Inflammatory macrophage treated with lipopolysaccharide for 1 hour (primary cell): Measurements from ENCODE around the gene BEND5.

Experiments
- DNase-seq, 2 donors: peaks; one replicate each; pipeline ENCODE4 v3.0.0-alpha.2; 2020 to 2022

Gene BEND5, protein sequence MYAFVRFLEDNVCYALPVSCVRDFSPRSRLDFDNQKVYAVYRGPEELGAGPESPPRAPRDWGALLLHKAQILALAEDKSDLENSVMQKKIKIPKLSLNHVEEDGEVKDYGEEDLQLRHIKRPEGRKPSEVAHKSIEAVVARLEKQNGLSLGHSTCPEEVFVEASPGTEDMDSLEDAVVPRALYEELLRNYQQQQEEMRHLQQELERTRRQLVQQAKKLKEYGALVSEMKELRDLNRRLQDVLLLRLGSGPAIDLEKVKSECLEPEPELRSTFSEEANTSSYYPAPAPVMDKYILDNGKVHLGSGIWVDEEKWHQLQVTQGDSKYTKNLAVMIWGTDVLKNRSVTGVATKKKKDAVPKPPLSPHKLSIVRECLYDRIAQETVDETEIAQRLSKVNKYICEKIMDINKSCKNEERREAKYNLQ

DNA sequence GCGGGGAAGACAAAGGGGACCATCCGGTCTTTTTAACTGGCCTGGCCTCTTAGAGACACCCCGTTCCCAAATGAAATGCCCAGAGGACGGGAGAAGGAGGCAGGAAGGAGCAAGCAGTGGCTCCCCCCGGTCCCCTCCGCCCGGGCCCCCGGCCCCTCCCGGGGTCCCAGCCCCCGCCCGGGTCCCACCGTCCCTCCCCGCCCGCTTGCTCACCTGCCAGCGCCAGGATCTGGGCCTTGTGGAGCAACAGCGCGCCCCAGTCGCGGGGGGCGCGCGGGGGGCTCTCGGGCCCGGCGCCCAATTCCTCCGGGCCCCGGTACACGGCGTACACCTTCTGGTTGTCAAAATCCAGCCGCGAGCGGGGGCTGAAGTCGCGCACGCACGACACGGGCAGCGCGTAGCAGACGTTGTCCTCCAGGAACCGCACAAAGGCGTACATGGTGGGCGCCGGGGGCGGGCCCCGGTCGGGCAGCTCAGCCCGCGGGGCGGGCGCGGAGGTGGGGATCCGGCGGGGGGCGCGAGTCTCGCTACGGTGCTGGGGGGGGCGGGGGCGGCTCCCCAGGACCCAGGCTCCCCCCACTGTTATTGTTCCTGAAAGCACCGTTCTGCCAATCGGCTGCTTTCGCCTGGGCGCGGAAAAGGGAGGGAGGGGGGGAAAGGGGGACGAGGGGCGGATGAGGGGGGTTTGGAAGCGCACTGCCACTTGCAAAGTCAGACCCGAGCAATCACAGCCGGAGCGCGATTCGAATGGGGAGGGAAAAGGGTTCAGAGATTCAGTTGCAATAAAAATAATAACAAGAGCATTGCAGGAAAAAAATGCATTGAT, at the start of gene BEND5:
TSS of gene BEND5 (minus strand) at position 499 of the 826 bp plus-strand sequence. CDS start at position 439, 60 bp downstream.
- no peak for DNase-seq

DNA sequence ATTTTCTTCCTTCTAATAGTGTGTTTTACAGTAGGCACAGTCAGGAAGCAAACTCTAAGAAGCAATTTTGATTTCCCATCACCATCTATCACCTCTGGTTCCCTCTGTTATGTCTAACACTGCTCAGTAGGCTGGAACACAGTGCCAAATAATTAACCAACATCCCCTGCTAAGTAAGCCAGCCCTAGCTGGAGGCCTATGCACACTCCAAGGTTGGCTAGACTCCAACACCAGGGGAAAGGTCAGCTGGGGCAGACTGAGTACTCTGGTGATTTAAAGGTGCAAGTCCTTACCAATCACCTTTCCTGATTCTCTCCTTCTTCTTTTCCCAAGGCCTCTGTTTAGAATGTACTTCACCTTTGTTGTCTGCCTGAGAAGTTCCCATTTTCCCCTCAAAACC, 46.5 kb upstream of the BEND5 start:
- no peak for DNase-seq

DNA sequence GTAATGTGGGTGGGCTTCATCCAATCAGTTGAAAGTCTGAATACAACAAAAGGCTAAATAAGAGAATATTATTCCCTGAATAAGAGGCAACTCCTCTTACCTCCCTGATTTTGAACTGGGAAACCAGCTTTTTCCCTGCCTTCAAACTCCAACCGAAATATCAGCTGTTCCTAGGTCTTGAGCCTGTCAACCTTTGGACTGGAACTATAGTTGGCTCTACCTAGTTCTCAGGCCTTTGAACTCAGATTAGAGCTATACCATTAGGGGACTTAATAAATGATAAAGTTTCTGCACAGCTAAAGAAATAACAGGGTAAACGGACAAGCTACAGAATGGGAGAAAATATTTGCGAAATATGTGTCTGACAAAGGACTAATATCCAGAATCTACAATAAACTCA, 43.8 kb upstream of the BEND5 start:
- DNase-seq = no peak

DNA sequence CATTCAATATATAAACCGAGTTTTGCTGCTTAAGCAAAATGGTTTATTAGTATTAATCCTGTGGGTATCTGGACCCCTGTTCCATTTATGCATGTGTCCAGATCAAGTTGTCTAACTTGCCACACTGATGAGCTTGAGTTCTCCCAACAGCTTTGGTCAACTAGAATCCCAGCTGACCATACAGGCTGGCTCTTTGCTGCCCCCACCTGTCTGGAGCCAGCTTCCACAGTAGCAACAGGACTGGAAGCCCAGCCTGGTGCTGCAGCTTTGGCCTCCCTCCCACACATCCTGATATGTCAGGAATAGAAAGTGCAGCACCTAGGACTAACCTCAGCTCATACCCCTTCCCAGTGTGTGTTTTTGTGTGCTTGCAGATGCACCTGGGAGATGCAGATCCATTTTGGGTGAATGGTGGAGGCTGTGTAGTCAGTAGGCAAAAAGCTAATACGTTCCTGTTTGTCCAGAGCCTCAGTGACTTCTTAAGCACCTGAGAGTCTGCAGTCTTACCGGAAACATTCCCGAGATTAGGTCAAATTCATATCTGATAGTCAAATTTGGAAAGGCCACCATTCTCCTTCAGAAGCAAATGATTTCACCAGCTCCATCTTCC, 40.9 kb upstream of the BEND5 start:
- peak; percentile 55 to 69 for DNase-seq

DNA sequence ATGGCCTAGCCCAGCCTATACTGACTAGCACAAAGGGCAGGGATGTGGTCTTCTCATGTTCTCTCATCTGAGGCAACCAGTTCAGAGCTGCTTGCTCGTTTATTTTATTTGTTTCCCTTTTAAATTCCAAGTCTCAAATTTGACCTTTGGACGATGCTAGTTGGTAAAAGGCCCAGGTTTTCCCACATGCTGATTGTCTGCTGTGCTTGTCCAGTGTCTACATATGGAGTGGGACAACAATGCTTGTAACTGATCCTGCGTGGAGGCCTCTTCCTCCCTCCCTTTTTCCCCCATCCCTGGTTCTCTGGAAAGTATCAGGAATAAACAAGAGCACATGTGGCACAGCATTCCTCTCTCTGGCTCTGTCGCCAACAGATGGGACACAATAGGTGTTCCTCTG, 34.0 kb upstream of the BEND5 start:
- no peak for DNase-seq

DNA sequence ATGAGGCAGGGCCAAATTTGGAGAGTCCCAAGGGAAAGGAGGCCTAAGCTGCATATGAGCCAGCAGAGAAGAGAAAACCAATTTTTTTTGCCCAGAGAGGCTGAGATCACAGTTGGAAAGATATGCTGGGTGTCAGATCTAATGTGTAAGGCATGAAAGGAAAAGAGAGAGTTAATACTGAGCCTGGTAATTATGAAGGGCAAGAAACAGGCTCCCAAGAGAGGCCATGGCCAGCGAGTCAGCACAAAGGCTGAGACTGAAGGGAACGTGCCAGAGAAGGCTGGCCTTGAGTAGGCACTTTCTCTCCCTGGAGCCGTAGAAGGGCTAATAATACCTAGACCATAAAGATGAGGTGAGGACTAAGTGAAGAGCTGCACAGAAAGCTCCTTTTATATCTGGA, 31.8 kb upstream of the BEND5 start:
- DNase-seq = no peak

DNA sequence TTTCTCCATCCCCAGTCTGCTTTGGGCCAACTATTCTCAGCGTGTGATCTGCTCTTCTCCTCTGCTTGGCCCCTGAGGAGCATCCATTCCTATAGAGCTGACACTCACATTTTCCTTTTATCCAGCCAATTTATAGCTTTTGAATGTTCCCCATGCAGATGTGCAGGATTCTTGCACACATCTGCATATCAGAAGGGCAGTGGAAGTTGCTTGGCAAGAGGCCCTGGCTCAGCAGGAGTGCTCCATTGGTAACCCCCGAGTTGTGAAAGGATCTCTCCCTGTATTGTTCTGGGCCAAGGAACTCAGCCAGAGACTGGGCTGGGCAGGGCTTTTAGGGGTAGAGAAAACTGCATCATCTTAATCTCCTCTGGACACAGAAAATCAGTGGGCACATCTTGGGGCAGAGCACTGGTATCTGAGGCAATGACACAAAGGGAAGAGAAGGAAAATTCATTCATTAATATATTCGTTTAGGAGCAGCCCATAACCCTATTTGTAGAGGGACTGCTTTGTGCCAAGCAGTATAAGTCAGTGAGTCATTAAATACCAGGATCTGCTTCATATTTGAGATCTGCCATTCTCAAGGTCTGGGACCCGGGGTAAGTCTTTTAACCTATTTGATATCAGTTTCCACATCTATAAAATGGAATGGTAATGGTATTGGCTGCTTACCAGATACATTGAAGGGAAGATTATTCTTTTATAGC, 31.0 kb upstream of the BEND5 start:
- no peak for DNase-seq

DNA sequence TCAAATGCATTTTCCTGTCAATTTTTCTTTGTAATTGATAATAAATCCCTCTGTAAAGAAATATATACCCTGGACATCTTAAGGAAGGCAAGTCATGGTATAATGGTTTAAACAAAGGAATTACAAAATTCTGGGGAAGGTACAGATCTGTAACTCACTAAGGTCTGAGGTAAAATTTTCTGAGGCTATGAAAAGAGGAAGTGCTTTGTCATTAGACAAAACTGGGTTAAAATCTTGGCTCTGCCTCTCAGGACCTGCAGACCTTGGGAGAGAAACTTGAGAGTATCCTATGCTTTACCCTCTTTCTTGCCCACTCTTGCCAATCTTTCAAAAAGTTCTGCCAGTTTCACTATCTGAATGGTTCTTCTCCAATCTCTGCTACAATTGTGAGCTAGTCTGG, 26.8 kb upstream of the BEND5 start:
- no peak for DNase-seq

DNA sequence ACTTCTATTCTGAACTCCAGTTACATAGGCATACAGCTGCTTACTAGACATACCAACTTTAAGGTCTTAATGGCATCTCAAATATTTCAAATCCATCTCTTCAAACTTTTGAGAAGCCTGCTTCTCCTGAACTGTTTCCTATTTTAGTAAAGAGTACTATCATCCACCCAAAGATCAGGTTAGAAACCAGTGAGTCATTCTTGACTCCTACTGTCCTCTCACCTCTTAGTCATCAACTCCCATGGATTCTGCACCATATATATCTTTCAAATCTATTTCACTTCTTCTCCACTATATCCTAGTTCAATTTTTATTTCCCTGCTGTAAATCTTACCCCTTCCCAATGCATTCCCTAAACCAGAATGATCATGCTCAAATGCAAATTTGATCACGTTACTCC, 18.1 kb upstream of the BEND5 start:
- peak in 1 of 2 donors; percentile 18 for DNase-seq

DNA sequence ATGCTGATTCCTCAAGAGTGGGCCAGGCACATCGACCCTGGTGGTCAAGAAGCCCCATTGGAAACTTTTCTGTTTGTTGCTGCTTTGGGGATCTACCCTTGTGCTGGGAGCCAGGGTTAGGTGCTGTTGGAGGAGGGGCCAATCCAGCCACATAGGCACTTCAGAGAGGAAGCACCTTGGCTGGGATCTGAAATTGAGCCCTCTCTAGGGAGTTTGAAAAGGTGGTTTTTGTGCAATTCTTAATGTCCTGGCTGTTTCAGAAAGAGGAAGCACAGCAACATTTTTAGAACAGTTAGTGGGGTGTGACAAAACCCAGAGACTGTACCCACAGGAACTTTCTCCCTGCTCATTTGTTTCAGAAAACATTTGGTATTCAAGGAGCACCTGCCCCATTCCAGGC, 17.2 kb upstream of the BEND5 start:
- no peak for DNase-seq

DNA sequence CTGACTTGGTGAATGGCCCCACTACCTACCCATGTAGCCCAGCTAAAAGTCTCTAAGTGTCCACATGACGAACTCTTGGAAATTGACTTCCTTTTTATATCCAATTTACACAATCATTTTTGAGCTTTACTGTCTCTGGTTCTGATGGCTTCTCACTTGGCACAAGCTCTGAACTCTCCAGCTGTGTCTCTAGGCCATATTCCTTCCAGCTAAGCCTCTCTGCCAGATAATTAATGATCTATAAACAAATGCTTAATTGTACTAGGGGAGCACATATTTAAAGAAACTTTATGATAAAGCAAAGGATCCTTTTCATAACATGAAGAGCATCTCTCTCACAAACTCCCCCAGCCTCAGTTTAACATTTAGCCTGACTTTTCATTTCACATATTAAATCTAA, 16.3 kb upstream of the BEND5 start:
- DNase-seq = no peak

DNA sequence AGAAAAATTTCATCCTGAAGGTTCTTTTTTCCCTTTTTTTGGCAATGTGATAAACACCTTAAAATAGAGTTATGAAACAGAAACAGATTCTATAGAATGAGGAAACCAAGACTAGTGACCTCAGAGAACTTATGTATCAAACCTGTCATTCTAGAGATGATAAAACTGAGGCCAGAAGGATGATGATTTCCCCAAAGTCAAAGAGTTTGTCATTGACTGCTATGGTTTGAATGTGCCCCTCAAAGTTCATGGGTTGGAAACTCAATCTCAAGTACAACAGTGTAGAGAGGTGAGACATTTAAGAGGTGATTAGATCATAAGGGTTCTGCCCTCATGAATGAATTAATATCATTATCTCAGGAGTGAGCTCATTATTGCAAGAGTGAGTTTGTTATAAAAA, 13.7 kb upstream of the BEND5 start:
- peak in 1 of 2 donors; percentile 4 for DNase-seq

DNA sequence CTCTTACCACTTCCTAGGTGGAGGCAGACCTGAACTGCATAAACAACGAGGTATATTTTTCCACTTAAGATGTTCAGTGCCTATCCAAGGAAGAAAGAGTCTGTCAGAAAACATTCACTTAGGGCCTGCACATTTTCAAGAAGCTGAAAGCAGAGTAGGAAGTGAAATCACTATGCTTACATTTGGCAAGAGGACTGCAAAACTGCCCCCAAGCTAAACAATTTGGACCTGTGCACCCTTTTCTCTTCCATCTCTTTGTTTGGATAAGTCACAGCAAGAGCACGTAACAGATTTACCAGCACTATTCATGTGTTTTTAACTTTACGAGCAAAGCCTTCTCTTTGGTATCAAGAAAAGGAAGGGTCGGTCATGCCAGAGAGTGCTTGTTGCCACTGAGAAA, 13.2 kb upstream of the BEND5 start:
- DNase-seq = no peak

DNA sequence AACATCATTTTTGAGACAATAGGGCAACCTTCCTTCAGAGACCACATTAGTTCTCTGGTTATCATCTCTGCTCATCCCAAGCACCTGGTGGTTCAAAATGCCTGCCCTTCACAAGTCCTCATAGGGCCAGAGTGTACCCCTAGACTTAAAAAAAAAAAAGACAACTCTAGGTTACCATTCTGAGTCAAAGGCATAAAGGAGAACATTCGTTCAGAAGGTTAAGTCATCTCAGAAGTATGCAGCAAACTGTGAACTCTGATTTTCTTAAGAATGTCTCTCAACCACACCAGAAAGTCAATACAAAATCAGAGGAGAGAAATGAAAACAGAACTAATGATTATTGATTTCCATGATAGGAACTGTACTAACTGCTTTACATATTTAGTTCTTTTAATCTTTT, 9.2 kb upstream of the BEND5 start:
- no peak for DNase-seq

DNA sequence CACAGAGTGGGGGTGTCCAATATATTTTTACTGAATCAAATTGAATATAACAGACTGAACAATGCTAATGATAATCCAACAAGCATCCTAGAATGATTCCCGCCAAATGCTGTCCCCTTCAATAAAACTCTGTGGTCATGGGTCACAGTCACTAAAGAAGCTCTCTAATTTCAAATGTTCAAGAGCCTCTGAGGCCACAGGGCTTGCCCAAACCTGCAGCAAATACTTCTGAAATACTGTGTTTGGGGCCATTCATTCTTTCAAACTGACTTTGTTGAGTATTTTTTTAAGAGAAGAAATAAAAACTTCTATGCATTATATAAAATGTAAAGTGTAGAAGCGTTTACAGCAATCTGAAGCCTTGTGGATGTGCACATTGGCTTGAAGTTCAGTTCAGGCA, 7.6 kb upstream of the BEND5 start:
- DNase-seq = no peak

DNA sequence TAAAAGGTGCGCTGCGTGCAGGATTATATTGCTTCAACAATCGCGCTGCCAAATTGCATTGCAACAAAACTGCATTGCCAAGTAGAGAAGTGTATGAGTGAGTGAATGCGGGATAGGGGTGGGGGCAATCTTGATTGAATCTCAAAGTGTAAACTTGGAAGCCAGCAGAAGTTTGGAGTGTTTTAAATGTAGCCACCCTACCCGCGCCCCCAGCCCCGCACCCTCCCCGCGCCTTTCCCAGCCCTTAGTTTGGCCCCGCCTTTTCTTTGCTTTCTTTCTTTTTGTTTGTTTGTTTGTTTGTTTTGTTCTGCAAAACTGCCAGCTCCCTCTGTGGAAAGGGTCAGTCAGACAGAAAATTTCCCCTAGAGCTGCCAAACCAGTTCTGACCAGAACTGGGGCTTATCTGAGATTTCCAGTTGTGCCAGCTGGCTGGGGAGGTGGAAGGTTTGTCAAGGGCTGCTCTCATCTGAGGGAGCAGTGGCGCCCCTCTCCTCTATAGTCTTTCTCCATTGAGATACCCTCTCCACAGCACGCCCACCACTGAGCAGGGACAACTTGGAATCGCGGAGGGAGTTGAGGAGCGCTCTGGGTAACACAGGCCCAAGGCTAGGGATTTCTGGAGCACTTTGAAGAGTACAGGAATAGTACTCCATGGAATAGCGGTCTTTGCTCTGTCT, 666 bp upstream of the BEND5 start:
- DNase-seq = no peak

DNA sequence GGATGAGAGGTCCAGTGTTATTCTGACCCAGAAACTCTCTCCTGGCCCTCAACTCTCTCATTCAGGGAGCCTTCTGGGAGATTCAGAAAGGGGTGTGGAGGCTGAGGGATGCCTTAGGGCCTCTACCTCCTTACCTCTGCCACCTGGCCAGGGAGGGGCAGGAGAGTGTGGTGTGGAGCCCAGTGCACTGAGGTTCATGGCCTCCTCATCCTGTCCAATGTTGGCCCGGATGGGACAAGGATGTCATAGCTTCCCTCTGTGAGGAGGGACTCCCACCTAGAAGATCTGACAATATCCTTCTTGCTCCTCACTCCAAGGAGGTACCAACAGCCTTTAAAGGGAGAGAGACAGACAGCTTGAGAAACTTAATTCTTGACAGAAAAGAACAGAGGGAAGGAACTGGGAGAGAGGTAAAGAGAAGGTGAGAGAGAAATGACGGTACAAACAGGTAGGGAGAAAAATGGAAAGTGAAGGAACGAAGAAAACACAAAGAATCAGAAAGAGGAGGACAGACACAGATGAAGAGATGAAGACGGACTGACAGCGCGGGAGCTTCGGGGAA, 779 bp downstream of the BEND5 start:
- DNase-seq = no peak

DNA sequence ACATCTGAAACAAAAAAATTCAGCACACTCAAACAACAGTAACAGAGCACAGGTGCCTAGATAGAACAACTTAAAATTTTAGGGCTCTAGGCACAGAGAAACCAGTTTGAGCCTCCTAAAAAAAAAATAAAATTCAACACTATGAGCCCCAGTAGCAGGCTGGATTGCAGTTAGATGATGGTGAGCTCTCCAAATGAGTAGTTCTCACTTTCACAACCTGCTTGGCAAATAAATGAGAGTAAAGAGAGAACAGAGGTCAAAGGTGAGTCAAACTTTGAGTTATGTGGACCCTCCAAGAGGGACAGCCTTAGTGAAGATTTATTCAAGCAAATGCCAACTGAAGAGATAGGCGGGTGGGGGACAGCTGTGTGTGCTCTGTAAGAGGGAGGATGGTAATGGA, 3.6 kb downstream of the BEND5 start:
- DNase-seq = no peak

DNA sequence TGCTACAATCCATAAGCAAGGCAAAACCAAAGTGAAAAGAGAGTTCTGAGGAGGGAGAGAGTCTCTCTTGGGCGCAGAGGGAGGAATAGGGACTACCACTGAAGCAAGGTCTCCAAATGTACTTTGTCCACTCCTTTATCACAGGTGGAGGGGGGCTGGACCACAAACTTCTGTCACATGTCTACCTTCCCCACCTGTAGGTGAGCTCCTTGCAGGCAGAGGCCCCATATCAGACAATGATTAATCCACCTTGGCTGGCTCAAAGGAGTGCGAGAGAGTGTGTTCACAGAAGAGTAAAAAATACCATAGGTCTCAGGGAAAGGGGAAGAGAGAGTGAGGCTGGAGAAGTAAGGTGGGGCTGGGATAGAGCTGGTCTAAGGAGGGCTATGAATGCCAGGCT, 4.5 kb downstream of the BEND5 start:
- DNase-seq = no peak

DNA sequence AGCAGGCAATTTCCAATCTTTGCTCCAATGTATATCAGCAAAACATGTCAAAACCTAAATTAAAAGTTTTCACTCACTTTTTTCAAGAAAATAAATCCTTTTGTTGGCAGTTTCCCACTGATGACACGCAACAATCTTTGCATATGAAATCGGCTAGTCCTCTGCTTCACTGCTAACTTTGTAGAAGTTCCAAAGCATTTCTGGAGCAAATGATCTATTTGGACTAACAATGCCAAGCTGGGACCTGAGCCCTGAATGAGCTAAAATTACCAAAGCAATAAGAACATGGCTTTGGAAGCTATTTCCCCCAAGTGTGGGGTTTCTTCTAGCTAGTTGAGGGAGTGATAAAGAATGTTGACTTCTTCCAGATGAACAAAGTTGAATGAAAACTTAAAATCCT, 5.1 kb downstream of the BEND5 start:
- no peak for DNase-seq

DNA sequence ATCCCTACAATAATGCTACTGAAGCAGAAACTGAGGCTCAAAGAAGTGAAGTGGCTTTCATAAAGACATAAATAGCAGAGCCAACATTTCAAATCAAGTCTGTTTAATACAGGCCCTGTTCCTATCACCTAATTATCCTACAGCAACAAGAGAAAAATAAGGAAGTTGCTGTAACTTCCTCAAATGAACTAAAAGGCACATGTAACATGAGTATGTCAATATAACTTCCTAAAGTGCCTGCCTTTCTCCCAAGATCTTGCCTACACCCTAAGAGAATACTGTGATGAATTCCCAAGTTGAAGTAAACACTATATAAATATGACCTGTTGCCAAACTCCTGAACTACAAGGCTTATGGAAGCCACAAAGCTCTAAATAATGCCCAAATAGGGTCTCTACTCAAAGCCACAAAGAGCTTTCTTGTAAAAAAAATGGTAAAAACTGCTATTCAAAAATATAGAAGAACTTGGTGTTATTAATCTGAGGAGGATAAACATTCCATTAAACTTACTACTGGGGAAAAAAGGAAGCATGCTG, 8.6 kb downstream of the BEND5 start:
- peak; percentile 46 to 69 for DNase-seq

DNA sequence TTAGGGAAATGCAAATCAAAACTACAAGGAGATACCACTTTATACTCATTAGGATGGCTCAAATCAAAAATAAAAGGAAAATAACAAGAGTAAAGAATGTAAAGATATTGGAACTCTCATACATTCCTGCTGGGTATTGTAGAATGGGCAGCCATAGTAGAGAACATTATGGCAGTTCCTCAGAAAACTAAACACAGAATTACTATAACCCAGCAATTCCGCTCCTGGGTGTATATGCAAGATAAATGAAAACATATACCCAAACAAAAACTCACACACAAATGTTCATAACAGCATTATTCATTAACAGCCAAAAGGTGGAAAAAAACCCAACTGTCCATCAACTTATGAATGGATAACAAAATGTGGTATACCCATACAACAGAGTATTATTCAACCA, 11.4 kb downstream of the BEND5 start:
- no peak for DNase-seq
